ENCODE results near the gene PLD1.
A peak's percentile ranks its signal among the peaks of the same experiment; 100 is the strongest.

The PLD1 gene

DNA sequence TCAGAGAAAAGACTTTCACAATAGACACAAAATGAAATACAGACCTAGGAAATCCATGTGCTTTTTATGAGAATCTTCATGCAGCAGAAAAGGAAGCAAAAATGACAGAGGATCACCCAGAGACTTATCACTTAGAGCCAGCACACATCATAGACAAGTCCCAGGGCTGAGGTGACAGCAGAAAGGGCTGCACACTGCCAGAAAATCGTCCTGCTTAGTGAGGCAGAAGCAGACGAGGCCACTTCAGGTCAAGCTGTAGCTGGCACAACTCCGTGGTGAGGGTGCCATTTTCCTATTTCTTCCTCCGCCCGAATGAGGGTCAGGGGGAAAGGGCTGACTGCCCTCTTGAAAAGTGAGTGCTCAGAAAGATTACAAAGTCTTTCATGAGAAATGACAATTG is 254.1 kb downstream of the PLD1 start:
- no peak for DNase-seq

DNA sequence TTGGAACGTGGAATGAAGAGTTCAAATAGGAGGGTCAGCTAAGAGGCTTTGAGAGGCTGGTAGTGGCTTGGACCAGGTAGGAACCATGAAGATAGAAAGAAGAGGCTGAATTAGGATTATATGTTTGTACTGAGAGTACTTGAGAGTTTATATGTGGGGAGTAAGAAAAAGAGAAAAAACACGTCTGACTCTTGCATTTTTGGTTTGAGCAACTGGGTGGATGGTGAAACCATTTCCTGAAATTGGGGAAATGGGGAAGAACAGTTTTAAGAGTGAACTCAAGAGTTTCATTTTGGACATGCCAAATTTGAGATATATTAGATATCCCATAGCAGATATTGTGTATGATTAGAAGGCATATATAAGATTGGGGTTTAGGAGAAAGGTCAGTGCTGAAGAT is 257.2 kb downstream of the PLD1 start:
- peak; percentile 67 to 87 (median 76) for DNase-seq

DNA sequence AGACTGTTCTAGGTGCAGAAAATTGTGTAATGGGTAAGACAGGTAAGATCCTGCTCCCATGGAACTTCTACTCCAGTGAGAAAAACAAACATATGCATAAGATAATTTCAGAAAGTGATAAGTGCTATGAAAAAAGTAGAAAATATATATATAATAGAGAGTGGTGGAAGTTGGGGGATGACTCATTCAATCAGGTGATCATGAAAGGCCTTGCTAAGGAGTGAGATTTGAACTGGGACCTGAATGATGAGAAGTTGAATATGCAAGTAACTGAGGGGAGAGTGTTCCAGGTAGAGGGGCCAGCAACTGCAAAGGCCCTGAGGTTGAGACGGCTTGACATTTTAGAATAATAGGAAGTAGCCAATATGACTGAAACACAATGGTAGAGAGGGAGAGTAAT is 257.8 kb downstream of the PLD1 start:
- peak in 2 of 4 experiments; percentile 19 to 34 for DNase-seq

DNA sequence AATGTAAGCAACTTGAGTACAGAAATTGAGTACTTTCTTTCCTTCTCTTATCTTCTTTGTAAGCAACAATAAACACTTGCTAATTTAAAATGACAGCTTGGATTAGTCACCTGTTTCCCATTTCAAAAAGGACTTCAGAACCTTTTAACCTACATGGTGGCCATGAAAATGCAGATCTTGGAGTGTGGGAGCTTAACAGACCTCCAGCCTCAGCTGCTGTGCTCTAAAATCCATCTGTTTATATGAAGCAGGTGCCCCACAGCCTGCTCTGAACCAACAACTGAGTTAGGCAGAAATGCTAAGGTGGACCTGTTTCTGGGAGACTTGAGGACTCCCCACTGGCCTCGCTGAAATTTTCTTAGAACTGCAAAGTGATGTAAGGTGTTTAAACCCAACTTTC is 259.0 kb downstream of the PLD1 start:
- no peak for DNase-seq
